Osteocyte (in vitro differentiated cells): ENCODE data around the gene PXT1. TPM values are rescaled to one million over a fixed set of nuclear protein-coding genes. Genes with fewer than 3 reads are reported as not detected.
"Not testable (repeated sequence)": the region's sequence is repeated elsewhere in the genome, so short reads cannot be mapped to it uniquely, and the experiment has no call there.

Experiments used
- DNase-seq: peaks from one replicate; pipeline ENCODE4 v3.0.0; 2021; ENCODE audit warnings: mixed read lengths; ENCODE audit not compliant: unreplicated experiment; ENCODE audit errors: extremely low spot score
- H3K27ac Mint-ChIP-seq: one replicate; pipeline ENCODE4 v1.8.0; 2021; ENCODE audit warnings: mild to moderate bottlenecking, mixed read lengths; ENCODE audit not compliant: unreplicated experiment
- H3K27me3 Mint-ChIP-seq: one replicate; pipeline ENCODE4 v1.8.0; 2021; ENCODE audit warnings: mixed read lengths; ENCODE audit not compliant: unreplicated experiment
- H3K36me3 Mint-ChIP-seq: one replicate; pipeline ENCODE4 v1.8.0; 2021; ENCODE audit warnings: mixed read lengths; ENCODE audit not compliant: unreplicated experiment
- H3K4me1 Mint-ChIP-seq: one replicate; pipeline ENCODE4 v1.8.0; 2021; ENCODE audit warnings: mixed read lengths; ENCODE audit not compliant: unreplicated experiment
- H3K4me3 Mint-ChIP-seq: one replicate; pipeline ENCODE4 v1.8.0; 2021; ENCODE audit warnings: mild to moderate bottlenecking, moderate library complexity, mixed read lengths; ENCODE audit not compliant: unreplicated experiment
- H3K9me3 Mint-ChIP-seq: one replicate; pipeline ENCODE4 v1.8.0; 2021; ENCODE audit warnings: mixed read lengths; ENCODE audit not compliant: unreplicated experiment
- total RNA-seq: library from RNA; stranded (reverse); gene quantifications from 2 replicates; pipeline ENCODE4 v1.2.1, GENCODE V29; 2021
- TF ChIP-seq, protein P1 (sequence below): fragments of 200-600 bp; sonication (generic); IDR thresholded peaks from 2 replicates; pipeline ENCODE4 v1.5.0; 2021; ENCODE audit warnings: antibody characterized with exemption, mild to moderate bottlenecking, moderate library complexity

PXT1 gene
- total RNA-seq, 1 donor from 2014 or later: not detected

DNA sequence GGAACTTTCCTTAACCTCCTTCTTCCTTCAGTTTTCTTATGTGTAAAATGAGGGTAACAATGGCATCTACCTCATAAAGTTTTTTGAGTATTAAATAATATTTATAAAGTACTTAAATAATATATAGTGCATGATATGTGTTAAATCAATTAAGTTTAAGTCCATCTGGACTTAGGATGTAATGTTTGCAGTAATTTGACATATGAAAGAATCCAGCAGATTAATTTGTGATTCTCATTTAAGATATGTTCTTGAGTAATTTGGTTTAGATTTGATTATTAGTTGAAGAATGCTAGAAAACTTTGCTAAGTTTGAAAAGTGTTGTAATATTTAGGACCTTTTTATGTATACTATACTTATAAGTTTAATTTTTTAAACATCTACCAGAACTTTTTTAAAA, 18.3 kb upstream of the PXT1 start:
- Mint-ChIP-seq H3K27me3 (no peaks in the 10 kb centered on the region), H3K9me3 (no peaks in the 10 kb centered on the region), H3K4me1 (peaks cover 19% of the 10 kb centered on the region), H3K36me3 (peaks cover 8% of the 10 kb centered on the region), H3K4me3 (no peak overlapping the region), H3K27ac (no peak overlapping the region)
- TF ChIP-seq, protein P1, sequence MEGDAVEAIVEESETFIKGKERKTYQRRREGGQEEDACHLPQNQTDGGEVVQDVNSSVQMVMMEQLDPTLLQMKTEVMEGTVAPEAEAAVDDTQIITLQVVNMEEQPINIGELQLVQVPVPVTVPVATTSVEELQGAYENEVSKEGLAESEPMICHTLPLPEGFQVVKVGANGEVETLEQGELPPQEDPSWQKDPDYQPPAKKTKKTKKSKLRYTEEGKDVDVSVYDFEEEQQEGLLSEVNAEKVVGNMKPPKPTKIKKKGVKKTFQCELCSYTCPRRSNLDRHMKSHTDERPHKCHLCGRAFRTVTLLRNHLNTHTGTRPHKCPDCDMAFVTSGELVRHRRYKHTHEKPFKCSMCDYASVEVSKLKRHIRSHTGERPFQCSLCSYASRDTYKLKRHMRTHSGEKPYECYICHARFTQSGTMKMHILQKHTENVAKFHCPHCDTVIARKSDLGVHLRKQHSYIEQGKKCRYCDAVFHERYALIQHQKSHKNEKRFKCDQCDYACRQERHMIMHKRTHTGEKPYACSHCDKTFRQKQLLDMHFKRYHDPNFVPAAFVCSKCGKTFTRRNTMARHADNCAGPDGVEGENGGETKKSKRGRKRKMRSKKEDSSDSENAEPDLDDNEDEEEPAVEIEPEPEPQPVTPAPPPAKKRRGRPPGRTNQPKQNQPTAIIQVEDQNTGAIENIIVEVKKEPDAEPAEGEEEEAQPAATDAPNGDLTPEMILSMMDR: no peak
- no peak for DNase-seq

DNA sequence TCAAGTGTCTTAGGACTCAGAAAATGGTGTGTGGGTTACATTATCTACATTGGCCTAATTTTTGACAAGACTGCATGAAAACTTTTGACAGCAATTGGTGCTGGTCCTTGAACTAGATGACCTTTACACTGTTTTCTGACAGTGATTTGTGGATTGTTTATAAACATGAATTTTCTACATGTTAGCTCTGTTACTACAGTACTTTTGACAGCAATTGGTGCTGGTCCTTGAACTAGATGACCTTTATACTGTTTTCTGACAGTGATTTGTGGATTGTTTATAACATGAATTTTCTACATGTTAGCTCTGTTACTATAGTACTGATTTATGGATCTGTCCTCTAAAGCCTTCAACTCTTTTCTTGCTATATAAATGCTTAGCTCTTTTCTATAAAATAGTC, 16.8 kb upstream of the PXT1 start:
- H3K27me3 Mint-ChIP-seq: no peaks in the 10 kb centered on the region
- TF ChIP-seq, protein P1: no peak

DNA sequence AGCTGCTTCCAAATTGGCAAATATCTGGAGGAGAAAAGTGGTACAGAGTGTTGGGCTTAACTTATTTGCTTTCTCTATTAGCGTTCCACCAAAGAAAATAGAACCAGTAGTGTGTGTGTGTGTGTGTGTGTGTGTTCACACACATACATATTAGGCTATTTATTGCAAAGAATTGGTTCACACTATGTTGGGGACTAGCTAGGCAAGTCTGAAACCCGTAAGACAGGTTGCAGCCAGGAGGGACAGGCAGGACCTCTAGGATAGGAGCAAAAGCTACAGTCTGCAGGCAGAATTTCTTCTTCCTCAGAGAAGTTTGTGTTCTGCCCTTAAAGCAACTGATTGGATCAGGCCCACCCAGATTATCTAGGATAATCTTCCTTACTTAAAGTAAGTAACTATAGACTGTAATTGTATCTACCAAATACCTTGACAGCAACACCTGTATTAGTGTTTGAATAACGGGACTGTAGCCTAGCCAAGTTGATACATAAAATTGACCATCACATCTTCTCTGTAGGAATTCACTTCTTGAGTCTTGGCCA, 12.9 kb upstream of the PXT1 start:
- no peak overlapping the region for H3K27ac Mint-ChIP-seq
- DNase-seq: no peak
- TF ChIP-seq, protein P1: no peak
- peaks cover 16% of the 10 kb centered on the region for H3K36me3 Mint-ChIP-seq
- H3K4me1 Mint-ChIP-seq: no peaks in the 10 kb centered on the region
- H3K27me3 Mint-ChIP-seq: no peaks in the 10 kb centered on the region
- no peaks in the 10 kb centered on the region for H3K9me3 Mint-ChIP-seq
- no peak overlapping the region for H3K4me3 Mint-ChIP-seq

More for the DNA sequence above, 16.8 kb upstream of the PXT1 start:
- no peaks in the 10 kb centered on the region for H3K9me3 Mint-ChIP-seq
- H3K4me1 Mint-ChIP-seq: peaks cover 17% of the 10 kb centered on the region
- peaks cover 8% of the 10 kb centered on the region for H3K36me3 Mint-ChIP-seq
- DNase-seq: no peak
- no peak overlapping the region for H3K27ac Mint-ChIP-seq
- no peak overlapping the region for H3K4me3 Mint-ChIP-seq

GRCh38 chr6:36452897-36453296, 10.2 kb upstream of the PXT1 start:
- not testable (repeated sequence) for DNase-seq, H3K27ac Mint-ChIP-seq, H3K27me3 Mint-ChIP-seq, H3K4me3 Mint-ChIP-seq, H3K9me3 Mint-ChIP-seq, H3K4me1 Mint-ChIP-seq
- H3K36me3 Mint-ChIP-seq: peaks cover 19% of the 10 kb centered on the region

DNA sequence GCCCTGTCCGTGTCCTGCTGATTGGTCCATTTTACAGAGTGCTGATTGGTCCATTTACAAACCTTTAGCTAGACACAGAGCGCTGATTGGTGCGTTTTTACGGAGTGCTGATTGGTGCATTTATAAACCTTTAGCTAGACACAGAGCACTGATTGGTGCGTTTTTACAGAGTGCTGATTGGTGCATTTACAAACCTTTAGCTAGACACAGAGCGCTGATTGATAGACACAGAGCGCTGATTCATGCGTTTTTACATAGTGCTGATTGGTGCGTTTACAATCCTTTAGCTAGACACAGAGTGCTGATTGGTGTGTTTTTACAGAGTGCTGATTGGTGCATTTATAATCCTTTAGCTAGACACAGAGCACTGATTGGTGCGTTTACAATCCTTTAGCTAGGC, 6.5 kb upstream of the PXT1 start:
- peaks cover 16% of the 10 kb centered on the region for H3K36me3 Mint-ChIP-seq
- H3K27me3 Mint-ChIP-seq, H3K9me3 Mint-ChIP-seq, H3K4me3 Mint-ChIP-seq, H3K27ac Mint-ChIP-seq, DNase-seq: not testable (repeated sequence)
- H3K4me1 Mint-ChIP-seq: peaks cover 16% of the 10 kb centered on the region

DNA sequence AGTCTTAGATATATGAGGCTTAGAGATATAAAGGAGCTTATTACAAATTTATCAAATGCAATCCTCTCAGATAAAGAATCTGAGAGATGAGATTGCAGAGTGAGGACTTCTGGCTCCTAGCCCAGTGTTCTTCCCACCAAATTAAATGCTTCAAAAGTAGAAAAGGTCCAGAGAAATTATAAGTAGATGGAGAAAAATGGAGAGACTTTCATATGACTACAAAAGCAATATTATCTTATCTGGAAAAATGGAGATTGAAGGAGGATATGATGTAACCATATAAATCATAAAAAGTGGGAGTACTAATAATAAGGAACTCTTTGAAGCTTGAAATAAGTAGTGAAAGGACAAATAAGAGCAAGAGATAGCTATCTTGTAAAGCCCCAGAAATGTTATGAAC, 3.0 kb upstream of the PXT1 start:
- H3K9me3 Mint-ChIP-seq: no peaks in the 10 kb centered on the region
- peaks cover 41% of the 10 kb centered on the region for H3K4me1 Mint-ChIP-seq

More for the DNA sequence above, 3.0 kb upstream of the PXT1 start:
- H3K4me3 Mint-ChIP-seq: peak overlapping the region; percentile 34
- no peak for DNase-seq
- H3K27ac Mint-ChIP-seq: peak overlapping the region; percentile 68
- no peaks in the 10 kb centered on the region for H3K27me3 Mint-ChIP-seq
- TF ChIP-seq, protein P1: no peak
- peaks cover 8% of the 10 kb centered on the region for H3K36me3 Mint-ChIP-seq
